HG03342 (cell line): ENCODE results near the gene MRPS7.

Experiments used
- ATAC-seq: cut with Tn5 transposase; IDR thresholded peaks from one replicate; pipeline ENCODE4 v1.9.1; 2021; ENCODE audit warnings: mild to moderate bottlenecking, moderate library complexity; ENCODE audit not compliant: unreplicated experiment

The MRPS7 gene

DNA sequence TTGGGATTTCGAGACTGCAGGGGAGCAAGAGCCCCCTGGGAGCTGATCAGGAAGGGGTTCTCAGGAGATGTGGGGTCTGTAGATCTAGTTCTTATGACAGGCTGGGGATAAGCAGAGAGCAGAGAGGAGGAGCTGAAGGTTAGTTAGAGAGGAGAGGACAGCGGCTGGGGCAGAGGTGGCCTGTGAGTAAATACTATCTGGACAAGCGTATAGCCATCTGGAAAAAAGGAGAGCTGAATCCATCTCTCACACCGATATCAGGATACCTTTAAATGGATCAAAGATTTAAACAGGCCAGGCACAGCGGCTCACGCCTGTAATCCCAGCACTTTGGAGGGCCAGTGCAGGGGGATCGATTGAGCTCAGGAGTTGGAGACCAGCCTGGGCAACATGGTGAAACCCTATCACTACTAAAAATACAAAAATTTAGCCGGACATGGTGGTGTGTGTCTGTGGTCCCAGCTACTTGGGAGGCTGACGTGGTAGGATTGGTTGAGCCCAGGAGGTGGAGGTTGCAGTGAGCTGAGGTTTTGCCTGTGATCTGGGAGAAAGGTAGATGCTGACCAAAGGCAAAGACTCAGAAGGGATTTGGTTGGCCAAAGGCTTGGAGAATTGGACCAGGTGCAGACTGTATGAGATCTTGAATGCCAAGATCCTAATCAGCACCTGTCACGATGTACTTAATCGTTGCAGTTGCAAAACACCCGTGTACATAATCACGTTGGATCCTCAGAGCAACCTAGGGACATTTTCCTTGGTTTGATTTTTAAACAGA, 46.5 kb downstream of the MRPS7 start:
- no peak for ATAC-seq

- ATAC-seq: no peak
Measured at GRCh38 chr17:75308732-75309629, 47.3 kb downstream of the MRPS7 start.

DNA sequence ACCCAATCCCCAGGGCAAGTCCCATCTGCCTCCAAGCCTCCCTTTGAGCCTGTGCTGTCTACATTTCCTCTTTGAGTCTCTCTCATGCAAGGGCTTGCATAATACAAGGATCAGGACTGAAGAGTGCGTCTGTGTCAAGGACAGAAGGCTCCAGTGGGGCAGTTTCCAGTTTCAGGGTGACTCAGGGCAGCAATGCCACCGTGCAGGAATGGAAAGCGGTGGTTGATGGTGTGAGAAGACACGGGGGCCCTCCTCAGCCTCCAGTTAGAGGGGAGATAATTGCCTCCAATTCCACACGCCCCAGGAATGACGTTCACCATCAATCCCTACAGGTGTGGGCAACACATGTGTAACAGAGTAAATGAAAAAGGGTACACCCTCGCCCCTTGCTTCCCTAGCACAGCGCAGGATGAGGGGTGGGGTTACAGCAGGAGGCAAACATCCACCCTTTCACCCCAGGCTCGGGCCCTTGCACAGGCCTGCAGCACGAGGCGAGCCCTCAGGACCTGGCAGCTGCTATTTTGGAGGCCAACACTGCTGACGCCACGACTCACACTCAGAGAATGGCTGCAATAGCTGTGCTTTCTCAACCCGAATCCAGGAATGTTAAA, 52.4 kb downstream of the MRPS7 start:
- ATAC-seq: peak; percentile 38

GRCh38 chr17:75315541-75316243, 54.0 kb downstream of the MRPS7 start:
- ATAC-seq: no peak
